Uterus (tissue), 4 donors: ENCODE measurements around the gene PSMG1. TPM values are rescaled to one million over a fixed set of nuclear protein-coding genes. Genes with fewer than 3 reads are reported as not detected.
"Not testable (repeated sequence)": the region's sequence is repeated elsewhere in the genome, so short reads cannot be mapped to it uniquely, and the experiment has no call there.

Source experiments
- DNase-seq, 2 donors: peaks; one replicate each; pipeline ENCODE4 v3.0.0-alpha.2; 2019 to 2020
- H3K27ac ChIP-seq, 2 donors: fragments of 200-600 bp; sonication (generic); 1 replicate in 1 of 2; 2 replicates in 1 of 2; pipeline ENCODE4 v1.5.1; 2016 to 2018
- H3K27me3 ChIP-seq, 2 donors: fragments of 200-600 bp; sonication (generic); one replicate each; pipeline ENCODE4 v1.5.1; 2018 to 2019; ENCODE audit warnings: control low read depth in 1 of 2
- H3K36me3 ChIP-seq, 2 donors: fragments of 200-600 bp; sonication (generic); one replicate each; pipeline ENCODE4 v1.5.1; 2019; ENCODE audit warnings: control low read depth in 1 of 2
- H3K4me1 ChIP-seq, 2 donors: fragments of 200-600 bp; sonication (generic); one replicate each; pipeline ENCODE4 v1.5.1; 2018 to 2019; ENCODE audit warnings: control low read depth in 1 of 2
- H3K4me3 ChIP-seq, 2 donors: fragments of 200-600 bp; sonication (generic); 1 replicate in 1 of 2; 2 replicates in 1 of 2; pipeline ENCODE4 v1.5.1; 2018 to 2019; ENCODE audit warnings: mild to moderate bottlenecking in 1 of 2
- H3K9me3 ChIP-seq, 2 donors: fragments of 200-600 bp; sonication (generic); one replicate each; pipeline ENCODE4 v1.5.1; 2019; ENCODE audit warnings: control low read depth in 1 of 2
- CTCF ChIP-seq, 4 experiments: fragments of 200-600 bp in 2 of 4; fragments of 450-650 bp in 2 of 4; sonication (generic) in 2 of 4; IDR thresholded peaks; one replicate each; pipeline ENCODE4 v1.5.1; 2016 to 2019; ENCODE audit warnings: antibody characterized with exemption in 4 of 4, mild to moderate bottlenecking in 2 of 4, moderate library complexity in 1 of 4
- POLR2A ChIP-seq, 2 donors: fragments of 450-650 bp; IDR thresholded peaks; one replicate each; pipeline ENCODE4 v1.6.1; 2016; ENCODE audit warnings: antibody characterized with exemption in 2 of 2, mild to moderate bottlenecking in 1 of 2, moderate library complexity in 1 of 2
- intact Hi-C: fragments of 100-400 bp; cut with DNase I; formaldehyde crosslinking; loops from one replicate; pipeline ENCODE4 v1.15.1; 2023; ENCODE audit warnings: low total_unique reads
- total RNA-seq, 4 donors: library from RNA; depleted of rRNA in 3 of 4; stranded (reverse); fragments of >200 nt in 3 of 4; gene quantifications; one replicate each; pipeline versions ENCODE4 v1.1.0 to v1.2.4, GENCODE V29; 2014 to 2023
- donor health status: DM: yes; HTN: yes; CAD: no.

Gene PSMG1
- total RNA-seq, 4 donors from 2014 or later: 21.0 to 33.8 (median 23.4) TPM

- H3K9me3 ChIP-seq: peaks cover 0 to 3% of the 10 kb centered on the region in 2 donors
- TF ChIP-seq POLR2A (IDR thresholded peaks at IDR 0.05): no peak
- no peak for TF ChIP-seq CTCF (IDR thresholded peaks at IDR 0.05)
- no peak overlapping the region for H3K4me3 ChIP-seq
- intact Hi-C loops: no loop called here
- H3K27me3 ChIP-seq: no peaks in the 10 kb centered on the region
- H3K36me3 ChIP-seq: no peaks in the 10 kb centered on the region
- no peak for DNase-seq
- no peaks in the 10 kb centered on the region for H3K4me1 ChIP-seq
- H3K27ac ChIP-seq: no peak overlapping the region
Measured at GRCh38 chr21:39159342-39160063, 23.7 kb downstream of the PSMG1 start.

GRCh38 chr21:39157241-39157640 lies 26.0 kb downstream of the PSMG1 start:
- H3K36me3 ChIP-seq, H3K27me3 ChIP-seq, intact Hi-C loops, H3K4me1 ChIP-seq, DNase-seq, H3K27ac ChIP-seq, H3K9me3 ChIP-seq, H3K4me3 ChIP-seq: not testable (repeated sequence)

GRCh38 chr21:39156024-39156423 lies 27.2 kb downstream of the PSMG1 start:
- no peaks in the 10 kb centered on the region for H3K9me3 ChIP-seq
- H3K27ac ChIP-seq: no peak overlapping the region
- no peak for DNase-seq
- no peaks in the 10 kb centered on the region for H3K4me1 ChIP-seq
- H3K27me3 ChIP-seq: no peaks in the 10 kb centered on the region
- no peak for TF ChIP-seq POLR2A (IDR thresholded peaks at IDR 0.05)
- TF ChIP-seq CTCF (IDR thresholded peaks at IDR 0.05): no peak
- intact Hi-C loops: no loop called here
- no peaks in the 10 kb centered on the region for H3K36me3 ChIP-seq
- no peak overlapping the region for H3K4me3 ChIP-seq

DNA sequence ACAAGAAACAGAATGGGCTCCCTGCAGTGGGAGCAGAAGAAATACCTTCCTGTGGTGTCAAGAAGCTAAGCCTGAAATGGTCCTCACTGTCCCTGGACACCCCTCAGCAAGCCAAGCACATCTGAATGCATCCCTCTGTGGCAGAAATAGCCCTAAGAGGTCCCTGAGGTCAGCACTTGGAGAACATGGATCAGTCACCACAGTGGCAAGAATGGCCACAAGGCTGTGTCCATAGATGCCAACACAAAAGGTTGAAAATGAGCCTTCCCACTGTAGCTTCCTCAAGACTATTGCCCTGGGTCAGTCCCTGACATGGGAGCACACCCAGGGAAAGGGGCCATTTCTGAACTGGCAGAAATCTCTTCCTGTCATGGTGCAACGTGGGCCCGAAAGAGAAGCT lies 27.7 kb downstream of the PSMG1 start:
- TF ChIP-seq CTCF (IDR thresholded peaks at IDR 0.05) (no peak), POLR2A (IDR thresholded peaks at IDR 0.05) (no peak)
- no peak overlapping the region for H3K27ac ChIP-seq
- no peaks in the 10 kb centered on the region for H3K9me3 ChIP-seq
- intact Hi-C loops: no loop called here
- no peaks in the 10 kb centered on the region for H3K36me3 ChIP-seq
- H3K4me3 ChIP-seq: no peak overlapping the region
- H3K4me1 ChIP-seq: no peaks in the 10 kb centered on the region
- DNase-seq: no peak
- H3K27me3 ChIP-seq: no peaks in the 10 kb centered on the region

DNA sequence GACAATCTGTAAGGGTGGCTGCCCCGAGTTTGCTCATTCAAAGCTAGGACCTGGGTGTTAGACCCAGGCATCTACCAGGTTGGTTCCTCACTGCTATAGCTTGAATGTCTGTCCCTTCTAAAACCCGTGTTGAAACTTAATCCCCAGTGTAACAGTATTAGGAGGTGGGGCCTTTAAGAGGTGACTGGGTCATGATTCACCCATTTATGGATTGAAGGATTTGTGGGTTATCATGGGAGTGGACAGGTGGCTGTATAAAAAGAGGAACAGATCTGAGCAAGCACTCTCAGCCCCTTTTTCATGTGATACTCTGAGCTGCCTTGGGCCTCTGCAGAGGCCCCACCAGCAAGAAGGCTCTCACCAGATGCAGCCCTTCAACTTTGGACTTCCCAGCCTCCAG lies 29.4 kb downstream of the PSMG1 start:
- Histone ChIP-seq H3K4me1 (no peaks in the 10 kb centered on the region), H3K27me3 (no peaks in the 10 kb centered on the region), H3K36me3 (no peaks in the 10 kb centered on the region), H3K27ac (no peak overlapping the region), H3K9me3 (no peaks in the 10 kb centered on the region), H3K4me3 (no peak overlapping the region)
- no peak for DNase-seq
- intact Hi-C loops: no loop called here
- TF ChIP-seq CTCF (IDR thresholded peaks at IDR 0.05) (no peak), POLR2A (IDR thresholded peaks at IDR 0.05) (no peak)

DNA sequence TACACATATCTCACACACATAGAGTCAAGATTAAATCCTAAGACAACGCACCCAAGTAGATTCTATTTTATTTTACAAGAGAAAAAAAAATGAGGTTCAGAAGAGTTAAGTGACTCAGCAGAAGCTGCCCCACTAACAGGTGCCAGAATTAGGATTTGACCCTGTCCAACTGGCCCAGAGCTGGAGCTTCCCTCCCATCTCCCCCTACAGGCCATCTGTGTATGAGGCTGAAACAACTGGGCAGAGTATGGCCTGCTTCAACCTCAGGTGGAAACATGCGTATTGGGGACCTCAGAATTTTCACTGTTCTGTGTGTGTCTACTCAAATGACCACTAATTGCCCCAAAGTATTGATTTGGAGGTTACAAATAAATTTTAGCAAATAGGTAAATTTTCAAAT lies 29.9 kb downstream of the PSMG1 start:
- Histone ChIP-seq H3K4me3 (no peak overlapping the region), H3K4me1 (no peaks in the 10 kb centered on the region), H3K27me3 (no peaks in the 10 kb centered on the region), H3K9me3 (no peaks in the 10 kb centered on the region), H3K27ac (no peak overlapping the region), H3K36me3 (no peaks in the 10 kb centered on the region)
- no peak for TF ChIP-seq POLR2A (IDR thresholded peaks at IDR 0.05)
- TF ChIP-seq CTCF (IDR thresholded peaks at IDR 0.05): no peak
- intact Hi-C loops: no loop called here
- DNase-seq: no peak
